IMR-90 (cell line): ENCODE results near the gene TBX1. TPM values are rescaled to one million over a fixed set of nuclear protein-coding genes. Genes with fewer than 3 reads are reported as not detected.

Experiments
- ATAC-seq: fragments of 200-7000 bp; cut with Tn5 transposase; 2 replicates; pipeline ENCODE4 v1.9.1; 2020; ENCODE audit warnings: low read depth, mild to moderate bottlenecking, moderate library complexity
- BruUV-seq: library from RNA; stranded (reverse); fragments of 400-500 nt; replicated peaks from 2 replicates; lab custom pipeline; 2021; lab: Mats Ljungman, UMichigan
- CTCF ChIA-PET: fragments of 300-600 bp; formaldehyde crosslinking; extraction: SDS; loops from one replicate; lab custom pipeline; 2021; ENCODE audit warnings: antibody characterized with exemption; lab: Yijun Ruan, JAX
- POLR2A ChIA-PET: fragments of 300-600 bp; sonication (Branson Sonifier 250); formaldehyde crosslinking; loops from one replicate; lab custom pipeline; 2022; ENCODE audit warnings: antibody characterized with exemption; ENCODE audit not compliant: unreplicated experiment; lab: Charles Lee
- DNase-seq: peaks from one replicate; pipeline ENCODE4 v3.0.0; 2013
- H2AFZ ChIP-seq: replicated peaks from 2 replicates; pipeline ENCODE3; 2013; ENCODE audit warnings: low read length, mild to moderate bottlenecking; ENCODE audit not compliant: poor library complexity
- H2AK5ac ChIP-seq: 2 replicates; pipeline ENCODE4 v1.6.1; 2013; ENCODE audit warnings: low read depth, low read length, inconsistent platforms
- H2AK9ac ChIP-seq: replicated peaks from 2 replicates; pipeline ENCODE3; 2013; ENCODE audit warnings: mild to moderate bottlenecking, low read depth, low read length, moderate library complexity; ENCODE audit not compliant: poor library complexity
- H2BK120ac ChIP-seq: 2 replicates; pipeline ENCODE4 v1.6.1; 2013; ENCODE audit warnings: low read depth, low read length, inconsistent platforms
- H2BK15ac ChIP-seq: 3 replicates; pipeline ENCODE4 v1.6.1; 2013; ENCODE audit warnings: low read depth, low read length, inconsistent platforms
- H2BK20ac ChIP-seq: 2 replicates; pipeline ENCODE4 v1.6.1; 2013; ENCODE audit warnings: low read depth, mild to moderate bottlenecking, inconsistent platforms, low read length, moderate library complexity
- H2BK5ac ChIP-seq: 2 replicates; pipeline ENCODE4 v1.6.1; 2013; ENCODE audit warnings: mild to moderate bottlenecking, low read depth, low read length, inconsistent platforms; ENCODE audit not compliant: poor library complexity, severe bottlenecking
- H3K14ac ChIP-seq: replicated peaks from 2 replicates; pipeline ENCODE4 v1.6.1; 2013; ENCODE audit warnings: low read depth, low read length, inconsistent platforms
- H3K18ac ChIP-seq: 2 replicates; pipeline ENCODE4 v1.6.1; 2013; ENCODE audit warnings: low read depth, low read length, control low read depth
- H3K23ac ChIP-seq: 2 replicates; pipeline ENCODE4 v1.6.1; 2013; ENCODE audit warnings: low read depth, low read length, inconsistent platforms
- H3K27ac ChIP-seq: 2 replicates; pipeline ENCODE4 v1.5.1; 2013; ENCODE audit warnings: mild to moderate bottlenecking, control low read depth, low read length; ENCODE audit not compliant: insufficient read depth
- H3K27me3 ChIP-seq: 2 replicates; pipeline ENCODE4 v1.6.1; 2013; ENCODE audit warnings: low read length; ENCODE audit not compliant: control insufficient read depth, insufficient read depth
- H3K36me3 ChIP-seq: 2 replicates; pipeline ENCODE4 v1.6.1; 2013; ENCODE audit warnings: low read length, mixed read lengths; ENCODE audit not compliant: control insufficient read depth, insufficient read depth
- H3K4ac ChIP-seq: 2 replicates; pipeline ENCODE4 v1.6.1; 2013; ENCODE audit warnings: low read depth, low read length, inconsistent platforms
- H3K4me1 ChIP-seq: 2 replicates; pipeline ENCODE4 v1.6.1; 2013; ENCODE audit warnings: low read length, mixed read lengths; ENCODE audit not compliant: control insufficient read depth, insufficient read depth
- H3K4me2 ChIP-seq: 2 replicates; pipeline ENCODE4 v1.6.1; 2013; ENCODE audit warnings: low read depth, mild to moderate bottlenecking, control low read depth, low read length, moderate library complexity
- H3K4me3 ChIP-seq: 2 replicates; pipeline ENCODE4 v1.5.1; 2013; ENCODE audit warnings: low read depth, mild to moderate bottlenecking, control low read depth, low read length, moderate library complexity; ENCODE audit not compliant: insufficient read depth
- H3K56ac ChIP-seq: 2 replicates; pipeline ENCODE4 v1.6.1; 2013; ENCODE audit warnings: low read length, inconsistent platforms; ENCODE audit not compliant: insufficient read depth; ENCODE audit errors: extremely low read depth
- H3K79me1 ChIP-seq, 2 experiments: 2 replicates each; pipeline ENCODE4 v1.6.1; 2013; ENCODE audit warnings: low read length in 2 of 2, inconsistent platforms in 1 of 2, low read depth in 1 of 2
- H3K9ac ChIP-seq: 2 replicates; pipeline ENCODE4 v1.6.1; 2013; ENCODE audit warnings: low read depth, low read length, control low read depth
- H3K9me1 ChIP-seq: 2 replicates; pipeline ENCODE4 v1.6.1; 2013; ENCODE audit warnings: low read length, inconsistent platforms; ENCODE audit not compliant: insufficient read depth
- H3K9me3 ChIP-seq: 2 replicates; pipeline ENCODE4 v1.6.1; 2013; ENCODE audit warnings: low read length; ENCODE audit not compliant: control insufficient read depth, insufficient read depth
- H4K20me1 ChIP-seq: 2 replicates; pipeline ENCODE4 v1.6.1; 2013; ENCODE audit warnings: low read length, inconsistent platforms; ENCODE audit not compliant: insufficient read depth
- H4K5ac ChIP-seq: 2 replicates; pipeline ENCODE4 v1.6.1; 2013; ENCODE audit warnings: mild to moderate bottlenecking, low read depth, low read length, control low read depth
- H4K8ac ChIP-seq, 2 experiments: 2 replicates each; pipeline ENCODE4 v1.6.1; 2013; ENCODE audit warnings: low read depth in 2 of 2, low read length in 2 of 2, control low read depth in 1 of 2, inconsistent platforms in 1 of 2
- H4K91ac ChIP-seq: 2 replicates; pipeline ENCODE4 v1.6.1; 2013; ENCODE audit warnings: low read depth, low read length, inconsistent platforms; ENCODE audit not compliant: insufficient read depth
- BHLHE40 ChIP-seq: fragments of 150-350 bp; IDR thresholded peaks from 2 replicates; pipeline ENCODE4 v1.6.1; 2016; ENCODE audit warnings: mild to moderate bottlenecking, low read depth, low read length
- CEBPB ChIP-seq: IDR thresholded peaks from 2 replicates; pipeline ENCODE4 v1.6.1; 2012; ENCODE audit warnings: low read depth, low read length, improper control_type of control experiment
- CHD1 ChIP-seq: IDR thresholded peaks from 2 replicates; pipeline ENCODE4 v1.6.1; 2012; ENCODE audit warnings: low read depth, low read length, improper control_type of control experiment
- CTCF ChIP-seq: conservative IDR thresholded peaks from 2 replicates; pipeline ENCODE4 v1.5.1; 2012; ENCODE audit warnings: mild to moderate bottlenecking, low read depth, low read length, improper control_type of control experiment
- FOS ChIP-seq: fragments of 150-350 bp; IDR thresholded peaks from 2 replicates; pipeline ENCODE4 v1.6.1; 2016; ENCODE audit warnings: low read depth, low read length
- MAFK ChIP-seq: IDR thresholded peaks from 2 replicates; pipeline ENCODE4 v1.6.1; 2012; ENCODE audit warnings: low read depth, low read length, improper control_type of control experiment
- MAZ ChIP-seq: IDR thresholded peaks from 2 replicates; pipeline ENCODE4 v1.6.1; 2012; ENCODE audit warnings: low read depth, mild to moderate bottlenecking, low read length, improper control_type of control experiment, moderate library complexity, borderline replicate concordance
- MXI1 ChIP-seq: IDR thresholded peaks from 2 replicates; pipeline ENCODE4 v1.6.1; 2012; ENCODE audit warnings: low read depth, mild to moderate bottlenecking, low read length, moderate library complexity, borderline replicate concordance
- NFE2L2 ChIP-seq: fragments of 150-350 bp; IDR thresholded peaks from 2 replicates; pipeline ENCODE4 v1.6.1; 2016; ENCODE audit warnings: low read depth, mild to moderate bottlenecking, low read length
- POLR2A ChIP-seq: IDR thresholded peaks from 2 replicates; pipeline ENCODE4 v1.6.1; 2012; ENCODE audit warnings: mild to moderate bottlenecking, low read depth, low read length
- RAD21 ChIP-seq: IDR thresholded peaks from 2 replicates; pipeline ENCODE4 v1.6.1; 2012; ENCODE audit warnings: low read length, improper control_type of control experiment
- RCOR1 ChIP-seq: IDR thresholded peaks from 2 replicates; pipeline ENCODE4 v1.6.1; 2012; ENCODE audit warnings: mild to moderate bottlenecking, low read length, improper control_type of control experiment; ENCODE audit not compliant: insufficient replicate concordance
- RFX5 ChIP-seq: IDR thresholded peaks from 2 replicates; pipeline ENCODE4 v1.8.0; 2012; ENCODE audit warnings: low read depth, mild to moderate bottlenecking, low read length, moderate library complexity
- USF2 ChIP-seq: fragments of 150-350 bp; IDR thresholded peaks from 2 replicates; pipeline ENCODE4 v1.6.1; 2017; ENCODE audit warnings: mild to moderate bottlenecking, antibody characterized with exemption, low read length, low read depth
- WGBS, 2 experiments: methylation state at CpG; one replicate each; pipeline versions ENCODE4 v1.1.5 to v1.1.7; 2013; ENCODE audit warnings: missing lambda C conversion rate in 2 of 2; ENCODE audit not compliant: insufficient read length in 1 of 2; ENCODE audit errors: extremely low coverage in 2 of 2; 5-methylcytosine and 5-hydroxymethylcytosine counted together
- dilution Hi-C: fragments of 300-500 bp; cut with HindIII; formaldehyde crosslinking; loops from one replicate; pipeline ENCODE4 v1.14.3; 2018; ENCODE audit warnings: low sequenced_read_pairs; ENCODE audit not compliant: unreplicated experiment
- in situ Hi-C: fragments of 300-500 bp; cut with MboI; formaldehyde crosslinking; loops from 3 replicates; pipeline ENCODE4 v1.14.3; 2019; ENCODE audit warnings: low sequenced_read_pairs, inconsistent platforms, mixed read lengths
- intact Hi-C: fragments of 100-400 bp; cut with micrococcal nuclease; formaldehyde crosslinking; loops from 2 replicates; pipeline ENCODE4 v1.10.0; 2022
- polyA plus RNA-seq, 3 experiments: library from polyadenylated mRNA; depleted of rRNA; stranded (reverse); fragments of >200 nt; gene quantifications; 2 replicates each; pipeline ENCODE4 v1.2.3, GENCODE V29; 2012; ENCODE audit warnings: low replicate concordance in 1 of 3
- total RNA-seq: library from RNA; depleted of rRNA; stranded (reverse); fragments of >200 nt; gene quantifications from 2 replicates; pipeline ENCODE4 v1.2.3, GENCODE V29; 2012
- TF ChIP-seq, protein P1 (sequence below): fragments of 150-350 bp; IDR thresholded peaks from 2 replicates; pipeline ENCODE4 v1.6.1; 2016; ENCODE audit warnings: low read depth, mild to moderate bottlenecking, low read length, moderate library complexity, borderline replicate concordance

TBX1 gene
- total and polyA plus RNA-seq, 2 of the 4 experiments (the other 2 are of a cell fraction) = 0.03 TPM; not detected in 1

- no peaks in the 10 kb centered on the region for H4K20me1 ChIP-seq
- peaks cover 60% of the 10 kb centered on the region for H3K27me3 ChIP-seq
- H4K91ac ChIP-seq = no peak overlapping the region
- no peak overlapping the region for H3K4ac ChIP-seq
- H2AK5ac ChIP-seq = no peak overlapping the region
- no peaks in the 10 kb centered on the region for H3K79me1 ChIP-seq
- ChIA-PET POLR2A (no interaction called here), CTCF (no interaction called here)
- TF ChIP-seq CEBPB (no peak), POLR2A (no peak), MXI1 (no peak), RCOR1 (no peak), MAZ (no peak), USF2 (no peak), CHD1 (no peak), BHLHE40 (no peak), CTCF (no peak), FOS (no peak), RFX5 (no peak), MAFK (no peak), RAD21 (no peak), NFE2L2 (no peak)
- TF ChIP-seq, protein P1, sequence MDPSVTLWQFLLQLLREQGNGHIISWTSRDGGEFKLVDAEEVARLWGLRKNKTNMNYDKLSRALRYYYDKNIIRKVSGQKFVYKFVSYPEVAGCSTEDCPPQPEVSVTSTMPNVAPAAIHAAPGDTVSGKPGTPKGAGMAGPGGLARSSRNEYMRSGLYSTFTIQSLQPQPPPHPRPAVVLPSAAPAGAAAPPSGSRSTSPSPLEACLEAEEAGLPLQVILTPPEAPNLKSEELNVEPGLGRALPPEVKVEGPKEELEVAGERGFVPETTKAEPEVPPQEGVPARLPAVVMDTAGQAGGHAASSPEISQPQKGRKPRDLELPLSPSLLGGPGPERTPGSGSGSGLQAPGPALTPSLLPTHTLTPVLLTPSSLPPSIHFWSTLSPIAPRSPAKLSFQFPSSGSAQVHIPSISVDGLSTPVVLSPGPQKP = no peak
- in situ Hi-C loops (no loop called here), intact Hi-C loops (no loop called here), dilution Hi-C loops (no loop called here)
- no peak overlapping the region for H3K18ac ChIP-seq
- no peak overlapping the region for H2BK120ac ChIP-seq
- H3K27ac ChIP-seq = no peak overlapping the region
- H2BK20ac ChIP-seq = no peak overlapping the region
- H4K8ac ChIP-seq = no peak overlapping the region
- no peaks in the 10 kb centered on the region for H3K4me1 ChIP-seq
- H3K9ac ChIP-seq = no peak overlapping the region
- no peak overlapping the region for H3K56ac ChIP-seq
- no peak for DNase-seq
- no peak overlapping the region for H3K4me3 ChIP-seq
- no peak overlapping the region for H2BK5ac ChIP-seq
- no peak overlapping the region for H2AFZ ChIP-seq
- no peak overlapping the region for H3K14ac ChIP-seq
- H4K5ac ChIP-seq = no peak overlapping the region
- WGBS, 2 experiments = no CpG with 5 or more reads among the region's 9 CpGs
- no peak overlapping the region for H3K23ac ChIP-seq
- no peak for ATAC-seq
- no TSS peak for BruUV-seq
- no peak overlapping the region for H3K4me2 ChIP-seq
- H2BK15ac ChIP-seq = no peak overlapping the region
- no peak overlapping the region for H2AK9ac ChIP-seq
- H3K9me1 ChIP-seq = peaks cover 6% of the 10 kb centered on the region; the same call in 1 of the 2 replicates
- H3K9me3 ChIP-seq = no peaks in the 10 kb centered on the region
- no peaks in the 10 kb centered on the region for H3K36me3 ChIP-seq
These were observed 13.0 kb downstream of the TBX1 start for GRCh38 chr22:19773470-19774040.
